HepG2 (cell line): ENCODE data around the gene GGA1. TPM values are rescaled to one million over a fixed set of nuclear protein-coding genes. Genes with fewer than 3 reads are reported as not detected.
A peak's percentile ranks its signal among the peaks of the same experiment; 100 is the strongest.

Experiments used
- CREM ChIP-seq, 2 experiments: sonication (generic) in 1 of 2; formaldehyde crosslinking in 1 of 2; IDR thresholded peaks; 2 replicates each; pipeline versions ENCODE4 v1.4.0 to v1.6.1; 2016 to 2020; ENCODE audit warnings: antibody characterized with exemption in 1 of 2, mild to moderate bottlenecking in 1 of 2, missing genetic modification reagents in 1 of 2
- ELF3 ChIP-seq: IDR thresholded peaks from 2 replicates; pipeline ENCODE4 v1.6.1; 2016; ENCODE audit warnings: missing genetic modification reagents, missing compliant biosample characterization
- FOXK1 ChIP-seq: sonication (generic); formaldehyde crosslinking; IDR thresholded peaks from 2 replicates; pipeline ENCODE4 v1.4.0; 2020; ENCODE audit warnings: low read depth, missing genetic modification reagents, borderline replicate concordance
- GABPA ChIP-seq, 2 experiments: IDR thresholded peaks; 2 replicates each; pipeline ENCODE4 v1.6.1; 2011 to 2016; ENCODE audit warnings: low read depth in 2 of 2, low read length in 1 of 2, missing biosample characterization in 1 of 2, missing genetic modification characterization in 1 of 2
- GABPB1 ChIP-seq: IDR thresholded peaks from 2 replicates; pipeline ENCODE4 v1.6.1; 2016; ENCODE audit warnings: mild to moderate bottlenecking, missing genetic modification reagents, moderate library complexity, missing compliant biosample characterization
- NCOA2 ChIP-seq: sonication (generic); formaldehyde crosslinking; IDR thresholded peaks from 2 replicates; pipeline ENCODE4 v1.8.0; 2022; ENCODE audit warnings: inconsistent platforms
- PRDM15 ChIP-seq: sonication (generic); formaldehyde crosslinking; IDR thresholded peaks from 2 replicates; pipeline ENCODE4 v1.4.0; 2020; ENCODE audit warnings: missing genetic modification reagents
- SOX13 ChIP-seq, 3 experiments: fragments of 450-650 bp in 1 of 3; sonication (generic) in 1 of 3; formaldehyde crosslinking in 1 of 3; IDR thresholded peaks in 2 of 3; conservative IDR thresholded peaks in 1 of 3; 2 replicates each; pipeline versions ENCODE4 v1.5.0 to v1.6.1; 2016 to 2020; ENCODE audit warnings: antibody characterized with exemption in 1 of 3, mild to moderate bottlenecking in 1 of 3, missing compliant biosample characterization in 1 of 3, missing genetic modification reagents in 1 of 3, moderate library complexity in 1 of 3
- SP1 ChIP-seq, 2 experiments: fragments of 450-650 bp in 1 of 2; sonication (generic) in 1 of 2; formaldehyde crosslinking in 1 of 2; IDR thresholded peaks; 2 replicates each; pipeline versions ENCODE4 v1.4.0 to v1.6.1; 2016 to 2020; ENCODE audit warnings: missing genetic modification reagents in 1 of 2
- SP4 ChIP-seq: sonication (generic); formaldehyde crosslinking; IDR thresholded peaks from 2 replicates; pipeline ENCODE4 v1.8.1; 2023; ENCODE audit warnings: mild to moderate bottlenecking, missing genetic modification reagents
- ZBTB7B ChIP-seq: sonication (generic); formaldehyde crosslinking; IDR thresholded peaks from 2 replicates; pipeline ENCODE4 v1.4.0; 2020; ENCODE audit warnings: missing genetic modification reagents
- ZHX1 ChIP-seq: sonication (generic); formaldehyde crosslinking; IDR thresholded peaks from 2 replicates; pipeline ENCODE4 v1.8.1; 2022; ENCODE audit warnings: low read depth, mild to moderate bottlenecking, missing genetic modification reagents
- ZNF235 ChIP-seq: sonication (generic); formaldehyde crosslinking; IDR thresholded peaks from 2 replicates; pipeline ENCODE4 v1.8.1; 2023; ENCODE audit warnings: mild to moderate bottlenecking, missing genetic modification reagents, borderline replicate concordance
- ZNF331 ChIP-seq: sonication (generic); formaldehyde crosslinking; IDR thresholded peaks from 2 replicates; pipeline ENCODE4 v1.4.0; 2020; ENCODE audit warnings: missing genetic modification reagents
- ZNF570 ChIP-seq: sonication (generic); formaldehyde crosslinking; IDR thresholded peaks from 2 replicates; pipeline ENCODE4 v1.4.0; 2020; ENCODE audit warnings: mild to moderate bottlenecking, missing genetic modification reagents, borderline replicate concordance
- ZNF724P ChIP-seq: sonication (generic); formaldehyde crosslinking; IDR thresholded peaks from 2 replicates; pipeline ENCODE4 v1.8.0; 2022; ENCODE audit warnings: missing genetic modification reagents, borderline replicate concordance
- ZNF746 ChIP-seq: sonication (generic); formaldehyde crosslinking; IDR thresholded peaks from 2 replicates; pipeline ENCODE4 v1.8.0; 2022; ENCODE audit warnings: mild to moderate bottlenecking, missing genetic modification reagents
- ZSCAN5A ChIP-seq: sonication (generic); formaldehyde crosslinking; IDR thresholded peaks from 2 replicates; pipeline ENCODE4 v1.8.0; 2022; ENCODE audit warnings: mild to moderate bottlenecking, missing genetic modification reagents, borderline replicate concordance
- polyA plus RNA-seq, 8 experiments: library from polyadenylated mRNA; depleted of rRNA in 3 of 8; stranded (reverse) in 7 of 8; unstranded in 1 of 8; fragments of >200 nt; fragmentation: Illumina TruSeq in 4 of 8; extraction: Trizol in 4 of 8; gene quantifications; 2 replicates each; pipeline versions ENCODE4 v1.2.1 to v1.2.3, GENCODE V29; 2011 to 2016; ENCODE audit warnings: low read depth in 4 of 8, missing spikeins in 1 of 8, mixed read lengths in 1 of 8; ENCODE audit not compliant: insufficient read depth in 1 of 8
- total RNA-seq, 5 experiments: library from RNA; depleted of rRNA; stranded (reverse); fragments of >200 nt; fragmentation: Illumina TruSeq; extraction: Trizol; gene quantifications; 2 replicates each; pipeline ENCODE4 v1.2.3, GENCODE V29; 2016; ENCODE audit warnings: low read depth in 1 of 5

The GGA1 gene
- total and polyA plus RNA-seq, 2 of the 13 experiments (the other 11 are each of a cell fraction or from before 2014, with no cell fraction given), result 29.1 to 87.2 TPM

- no peak for TF ChIP-seq PRDM15 (CRISPR knock-in tag)
- 0 out of 2 replicates have a peak, but pooled peaks have one; percentile 9 for TF ChIP-seq ZBTB7B (CRISPR knock-in tag)
- peak; percentile 82 for TF ChIP-seq GABPB1 (CRISPR knock-in tag)
- no peak for TF ChIP-seq ZNF570
- TF ChIP-seq SP1 (IDR thresholded peaks at IDR 0.05), result no peak
- peak; percentile 77 for TF ChIP-seq SP1 (CRISPR knock-in tag; IDR thresholded peaks at IDR 0.05)
- TF ChIP-seq NCOA2, result 0 out of 2 replicates have a peak, but pooled peaks have one; percentile 22
- TF ChIP-seq SP4 (CRISPR knock-in tag), result no peak; the same call in 1 of the 2 replicates
- TF ChIP-seq ELF3 (CRISPR knock-in tag), result peak; percentile 21; the same call in 1 of the 2 replicates
- no peak for TF ChIP-seq ZSCAN5A (CRISPR knock-in tag)
- peak; percentile 30; the same call in 1 of the 2 replicates for TF ChIP-seq ZNF331
- no peak for TF ChIP-seq SOX13 (IDR thresholded peaks at IDR 0.05)
- peak in 1 of 2 experiments; percentile 25; a peak in 1 of 4 replicates for TF ChIP-seq SOX13 (CRISPR knock-in tag; conservative IDR thresholded peaks at IDR 0.05 in 1 of 2, IDR thresholded peaks at IDR 0.05 in 1 of 2)
- TF ChIP-seq FOXK1 (CRISPR knock-in tag), result peak; percentile 46; the same call in 1 of the 2 replicates
- TF ChIP-seq ZHX1 (CRISPR knock-in tag), result no peak
- 0 out of 2 replicates have a peak, but pooled peaks have one; percentile 33 for TF ChIP-seq ZNF235
- peak; percentile 71; the same call in 1 of the 2 replicates for TF ChIP-seq ZNF724P (CRISPR knock-in tag)
- peak; percentile 81 for TF ChIP-seq ZNF746 (CRISPR knock-in tag)
- TF ChIP-seq CREM (IDR thresholded peaks at IDR 0.05), result peak; percentile 39; the same call in 1 of the 2 replicates
- TF ChIP-seq CREM (CRISPR knock-in tag; IDR thresholded peaks at IDR 0.05), result no peak
- TF ChIP-seq GABPA (IDR thresholded peaks at IDR 0.05; ENCODE audit: low read depth, low read length), result no peak
- TF ChIP-seq GABPA (CRISPR knock-in tag; IDR thresholded peaks at IDR 0.05; ENCODE audit: low read depth), result peak; percentile 77
These were observed 68.3 kb downstream of the GGA1 start (continued) for GRCh38 chr22:37676736-37677492.
